NCI-H345 treated with DMSO at 0.1 percent for 48 hours (cell line): Measurements from ENCODE around the gene FBXO48.
A peak's percentile ranks its signal among the peaks of the same experiment; 100 is the strongest.
"Not testable (repeated sequence)": the region's sequence is repeated elsewhere in the genome, so short reads cannot be mapped to it uniquely, and the experiment has no call there.

Source experiments
- DNase-seq: peaks from one replicate; lab custom pipeline; 2025; ENCODE audit not compliant: unreplicated experiment; lab: John Stamatoyannopoulos, UW

The FBXO48 gene

DNA sequence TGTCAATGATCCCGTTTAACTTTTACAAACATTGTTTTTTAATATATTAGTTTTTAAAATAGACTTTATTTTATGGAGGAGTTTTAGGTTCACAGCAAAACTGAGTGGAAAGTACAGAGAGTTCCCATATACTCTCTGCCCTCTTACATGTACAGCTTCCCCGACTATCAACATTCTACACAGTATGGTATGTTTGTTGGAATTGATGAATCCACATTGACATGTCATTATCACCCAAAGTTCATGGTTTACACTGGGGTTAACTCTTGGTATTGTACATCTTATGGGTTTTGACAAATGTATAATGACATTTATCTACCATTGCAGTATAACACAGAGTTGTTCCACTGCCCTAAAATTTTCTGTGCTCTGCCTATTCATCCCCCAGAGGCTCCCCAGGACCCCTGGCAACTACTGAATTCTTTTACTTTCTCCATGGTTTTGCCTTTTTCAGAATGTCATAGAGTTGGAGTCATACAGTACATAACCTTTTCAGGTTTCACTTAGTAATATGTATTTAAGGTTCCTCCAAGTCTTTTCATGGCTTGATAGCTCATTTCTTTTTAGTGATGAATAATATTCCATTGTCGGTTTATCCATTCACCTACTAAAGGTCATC is 5.8 kb upstream of the FBXO48 start:
- no peak for DNase-seq

GRCh38 chr2:68471385-68471784 is 4.3 kb upstream of the FBXO48 start:
- DNase-seq = no peak

GRCh38 chr2:68469935-68470334 is 2.8 kb upstream of the FBXO48 start:
- no peak for DNase-seq

DNA sequence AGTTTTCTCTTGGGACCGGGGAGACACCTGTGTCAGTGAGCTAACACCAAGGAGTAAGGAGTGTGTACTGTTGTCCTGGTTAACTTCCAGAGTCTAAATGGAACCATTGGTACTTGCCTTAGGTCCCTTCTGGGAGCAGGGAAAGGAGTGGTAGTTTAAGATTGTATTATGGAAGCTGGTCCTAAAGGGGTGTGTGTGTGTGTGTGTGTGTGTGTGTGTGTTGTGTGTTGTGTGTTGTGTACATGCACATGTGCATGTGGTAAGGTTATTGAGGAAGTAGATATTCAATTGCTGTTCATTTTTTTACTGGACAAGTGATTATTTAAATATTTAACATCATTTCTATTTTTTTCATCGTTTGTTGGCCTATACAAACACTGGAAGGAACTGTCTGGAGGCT is 1.7 kb upstream of the FBXO48 start:
- no peak for DNase-seq

DNA sequence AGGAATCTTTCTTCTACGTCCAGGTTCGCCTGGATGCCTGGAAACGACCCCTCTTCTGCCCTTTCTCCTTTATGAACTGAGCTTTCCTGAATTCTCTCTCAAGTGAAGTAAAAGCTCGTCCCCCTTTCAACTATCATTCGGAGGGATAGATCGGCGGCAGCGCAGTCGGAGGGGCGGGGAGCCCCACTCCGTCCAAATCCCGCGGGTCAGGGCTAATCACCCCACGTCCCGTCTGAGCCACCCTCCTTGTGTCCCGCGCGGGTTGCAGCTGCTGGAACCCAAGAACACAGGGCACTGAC is 367 bp downstream of the FBXO48 start:
- DNase-seq = no peak

GRCh38 chr2:68466361-68466777 is 725 bp downstream of the FBXO48 start:
- DNase-seq = no peak

GRCh38 chr2:68465081-68465916 is 1.8 kb downstream of the FBXO48 start:
- DNase-seq = no peak

GRCh38 chr2:68464651-68465050 is 2.4 kb downstream of the FBXO48 start:
- no peak for DNase-seq

DNA sequence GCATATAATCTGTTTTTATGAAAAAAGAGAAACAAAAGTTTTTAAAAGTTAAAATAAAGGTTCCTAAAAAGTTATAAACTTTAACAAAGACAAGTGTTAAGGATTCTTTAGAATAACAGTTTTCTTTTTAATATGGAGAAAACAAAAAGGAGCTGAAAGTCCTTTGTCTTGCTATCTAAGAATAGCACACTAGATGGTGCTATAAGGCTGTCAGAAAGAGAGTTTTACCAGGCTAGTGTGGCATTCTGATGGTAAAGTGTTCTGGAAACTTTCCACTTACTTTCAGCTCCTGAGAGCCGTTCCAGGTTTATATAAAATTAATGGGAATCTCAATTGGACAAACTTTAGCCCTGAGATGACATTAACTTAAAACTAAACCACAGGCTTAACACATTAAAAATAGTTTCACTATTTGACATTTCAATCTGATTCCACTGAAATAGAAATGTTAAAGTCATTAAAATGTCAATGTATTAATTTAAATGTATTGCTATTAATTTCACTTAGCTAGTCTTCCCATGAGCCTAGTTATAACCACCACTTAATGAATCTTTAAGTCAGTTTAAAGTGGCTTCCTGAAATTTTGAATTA is 3.7 kb downstream of the FBXO48 start:
- no peak for DNase-seq

DNA sequence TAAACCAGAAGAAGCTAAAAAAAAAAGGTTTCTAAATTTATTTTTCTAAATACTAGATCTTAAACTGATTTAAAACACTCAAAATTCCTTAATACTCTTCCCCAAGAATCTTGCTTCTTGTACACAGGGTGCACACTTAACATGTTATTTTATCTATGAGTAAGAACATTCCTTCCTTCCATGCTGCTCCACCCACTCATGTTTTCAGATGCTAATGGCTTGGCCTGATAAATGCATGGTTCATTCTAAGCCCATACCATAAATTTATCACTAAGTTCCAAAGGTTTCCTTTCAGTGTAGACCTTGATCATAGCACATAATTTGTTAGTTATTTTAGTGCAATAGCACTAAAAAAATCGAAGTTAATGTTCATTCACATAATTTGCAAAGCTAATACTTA is 8.1 kb downstream of the FBXO48 start:
- DNase-seq = no peak

DNA sequence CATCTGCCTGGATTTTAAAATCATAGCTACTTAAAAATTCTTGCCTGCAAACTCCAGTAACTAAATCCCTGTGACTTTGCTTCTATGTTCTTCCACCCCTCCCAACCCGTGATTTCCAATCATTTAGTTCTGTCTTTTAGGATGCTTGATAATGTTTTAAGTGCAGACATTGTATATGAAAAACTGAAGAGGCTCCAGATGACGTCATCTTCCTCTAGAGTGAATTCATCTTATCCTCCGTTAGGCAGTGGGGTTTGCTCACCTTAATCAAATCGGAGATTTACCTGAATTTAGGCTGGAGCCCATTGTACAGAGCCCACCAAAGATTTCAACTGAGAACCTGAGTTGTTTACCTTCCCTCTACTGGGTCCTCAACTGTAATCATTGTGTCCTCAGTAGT is 10.9 kb downstream of the FBXO48 start:
- no peak for DNase-seq

- no peak for DNase-seq
These were observed 12.4 kb downstream of the FBXO48 start for GRCh38 chr2:68454719-68455118.

- no peak for DNase-seq
These were observed 13.2 kb downstream of the FBXO48 start for GRCh38 chr2:68453761-68454360.

DNA sequence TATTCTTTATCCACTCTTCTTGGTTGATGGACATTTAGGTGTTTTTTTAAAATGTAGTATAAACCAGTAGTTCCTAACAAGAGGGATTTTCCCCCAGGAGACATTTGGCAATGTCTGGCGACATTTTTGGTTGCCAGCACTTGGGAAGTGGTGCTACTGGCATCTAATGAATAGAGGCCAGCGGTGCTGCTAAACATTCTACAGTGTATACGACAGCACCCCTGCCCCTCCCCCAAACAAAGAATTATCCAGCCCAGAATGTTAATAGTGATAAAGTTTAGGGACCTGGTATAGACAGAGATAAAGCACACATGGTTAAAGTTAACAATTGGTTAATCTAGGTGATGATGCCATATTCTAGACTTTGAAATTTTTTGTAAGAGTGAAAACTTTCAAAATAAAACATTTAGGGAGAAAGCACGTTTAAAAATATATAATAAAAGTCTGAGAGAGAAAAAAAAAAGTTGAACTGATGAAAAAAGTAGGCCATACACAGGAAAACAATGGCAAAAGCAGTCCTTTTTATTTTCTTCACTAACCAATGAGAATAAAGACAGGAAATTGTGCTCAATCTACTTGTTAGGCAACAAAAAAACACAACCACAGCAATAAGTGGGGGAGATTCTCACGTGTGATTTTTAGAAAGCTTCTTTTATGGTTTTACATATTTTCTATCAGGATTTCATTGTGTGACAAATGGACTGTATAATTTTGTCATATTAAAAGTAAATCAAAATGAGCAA is 14.8 kb downstream of the FBXO48 start:
- DNase-seq = no peak

DNA sequence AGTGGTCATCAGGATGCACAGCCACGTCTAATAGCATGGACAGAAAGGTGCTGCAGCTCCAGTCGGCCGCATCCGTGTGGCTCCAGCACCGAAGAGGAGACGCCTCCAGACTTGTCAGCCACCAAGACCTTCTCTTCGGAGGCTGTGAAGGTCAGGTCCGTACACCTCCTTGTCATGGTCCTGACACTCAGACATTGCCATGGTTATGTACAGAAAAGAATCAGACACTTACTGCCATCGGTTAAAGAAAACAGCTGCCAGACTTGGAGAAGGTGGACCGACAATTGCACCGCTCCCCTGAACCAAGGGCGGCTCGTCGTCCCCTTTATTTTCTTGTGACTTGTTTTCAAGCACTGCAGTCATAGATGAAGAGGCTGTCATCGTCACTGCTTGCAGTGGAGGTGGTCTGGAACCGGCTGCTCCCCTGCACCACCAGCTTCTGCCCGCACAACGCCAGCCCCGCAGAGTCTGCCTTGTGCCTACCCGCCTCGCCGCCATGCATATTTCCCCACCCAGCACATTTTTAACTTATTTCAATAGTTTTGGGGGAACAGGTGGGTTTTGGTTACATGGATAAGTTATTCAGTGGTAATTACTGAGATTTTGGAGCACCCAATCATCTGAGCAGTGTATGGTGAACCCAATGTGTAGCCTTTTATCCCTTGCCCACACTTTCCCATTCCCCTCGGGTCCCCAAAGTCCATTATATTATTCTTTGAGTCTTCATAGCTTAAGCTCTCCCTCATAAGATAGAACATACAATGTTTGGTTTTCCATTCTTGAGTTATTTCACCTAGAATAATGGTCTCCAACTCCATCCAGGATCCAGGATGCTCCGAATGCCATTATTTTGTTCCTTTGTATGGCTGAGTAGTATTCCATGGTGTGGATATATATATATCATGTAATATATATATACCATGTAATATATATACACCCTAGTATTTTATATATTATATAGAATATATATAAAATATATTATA is 18.1 kb downstream of the FBXO48 start:
- DNase-seq = no peak

- DNase-seq = no peak
These were observed 20.0 kb downstream of the FBXO48 start for GRCh38 chr2:68447118-68447517.

DNA sequence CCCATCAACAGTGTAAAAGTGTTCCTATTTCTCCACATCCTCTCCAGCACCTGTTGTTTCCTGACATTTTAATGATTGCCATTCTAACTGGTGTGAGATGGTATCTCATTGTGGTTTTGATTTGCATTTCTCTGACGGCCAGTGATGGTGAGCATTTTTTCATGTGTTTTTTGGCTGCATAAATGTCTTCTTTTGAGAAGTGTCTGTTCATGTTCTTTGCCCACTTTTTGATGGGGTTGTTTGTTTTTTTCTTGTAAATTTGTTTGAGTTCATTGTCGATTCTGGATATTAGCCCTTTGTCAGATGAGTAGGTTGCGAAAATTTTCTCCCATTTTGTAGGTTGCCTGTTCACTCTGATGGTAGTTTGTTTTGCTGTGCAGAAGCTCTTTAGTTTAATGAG is 20.7 kb downstream of the FBXO48 start:
- not testable (repeated sequence) for DNase-seq

DNA sequence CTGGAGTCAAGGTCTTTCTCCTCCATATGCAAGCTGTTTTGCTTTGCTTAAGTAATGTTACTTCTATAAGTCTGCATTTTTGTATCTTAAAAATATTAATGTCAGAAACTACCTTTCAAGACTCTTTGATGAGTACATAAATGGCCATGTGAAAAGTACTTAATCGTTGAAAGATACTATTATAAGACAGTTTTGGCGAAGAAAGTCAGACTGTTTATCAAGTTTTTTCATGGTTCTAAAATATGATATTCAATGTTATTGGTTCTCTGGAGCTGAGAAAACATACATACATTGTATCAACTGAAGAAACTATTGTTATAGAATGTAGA is 25.1 kb downstream of the FBXO48 start:
- DNase-seq = no peak

DNA sequence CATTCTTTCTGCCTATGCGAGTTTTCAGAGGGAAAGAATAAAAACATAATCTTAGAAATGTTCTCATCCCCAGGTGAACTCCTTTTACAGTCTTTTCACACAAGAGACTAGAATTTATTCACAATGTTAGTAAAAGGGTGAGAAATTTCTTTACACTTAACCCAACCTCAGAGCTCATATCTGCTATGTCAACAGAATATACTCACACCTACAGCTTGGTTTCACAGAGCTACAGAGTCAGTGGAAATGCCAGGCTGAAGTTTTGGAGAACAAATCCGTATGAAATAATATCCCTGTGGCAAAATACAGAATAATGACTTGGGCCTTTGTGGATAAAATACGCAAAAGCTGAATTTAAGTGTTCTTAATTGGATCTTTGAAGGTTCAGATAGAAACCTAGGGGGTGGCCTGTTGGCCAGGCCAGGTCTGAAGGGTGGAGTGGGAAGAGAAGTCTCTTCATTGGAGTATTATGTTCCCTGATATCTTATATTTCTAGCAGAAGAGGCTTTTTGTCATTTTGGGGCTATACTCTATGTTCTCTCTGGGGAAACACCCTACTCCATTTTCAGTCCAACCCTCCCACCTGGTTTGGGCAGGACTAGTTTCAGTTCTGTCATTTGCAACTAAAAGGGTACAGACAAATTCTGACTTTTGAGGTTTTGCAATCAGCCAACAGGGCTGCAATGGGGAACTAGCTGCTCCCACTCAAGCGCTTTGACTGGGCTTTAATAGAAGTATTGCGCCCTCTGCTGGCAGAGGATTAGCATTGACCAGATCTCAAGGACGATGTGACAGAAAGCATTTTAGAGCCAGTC is 25.7 kb downstream of the FBXO48 start:
- DNase-seq = peak; percentile 90
